GM21825 (cell line): ENCODE data around the gene CEACAM20.
"Not testable (repeated sequence)": the region's sequence is repeated elsewhere in the genome, so short reads cannot be mapped to it uniquely, and the experiment has no call there.

Source experiments
- ATAC-seq: cut with Tn5 transposase; IDR thresholded peaks from one replicate; pipeline ENCODE4 v1.9.1; 2021; ENCODE audit warnings: mild to moderate bottlenecking, moderate library complexity; ENCODE audit not compliant: unreplicated experiment

CEACAM20 gene

DNA sequence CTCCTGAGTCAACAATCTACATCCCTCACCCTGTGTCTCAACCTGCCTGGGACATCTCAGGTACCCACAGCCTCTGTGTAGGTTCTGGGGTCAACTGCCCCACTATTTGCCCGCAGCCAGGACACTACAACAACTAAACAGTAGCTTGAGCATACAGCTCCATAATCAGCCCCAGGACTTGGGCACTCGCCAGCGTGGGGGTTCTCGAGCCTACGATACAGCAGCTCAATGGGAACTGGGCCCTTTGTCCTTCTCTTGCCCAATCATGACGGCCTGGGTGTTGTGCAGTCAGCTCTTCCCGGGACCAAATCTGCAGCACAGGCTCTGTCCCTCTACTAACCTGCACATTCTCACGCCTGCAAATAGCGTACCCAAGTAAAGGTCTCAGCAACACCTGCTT is 30.5 kb downstream of the CEACAM20 start:
- ATAC-seq, result no peak

DNA sequence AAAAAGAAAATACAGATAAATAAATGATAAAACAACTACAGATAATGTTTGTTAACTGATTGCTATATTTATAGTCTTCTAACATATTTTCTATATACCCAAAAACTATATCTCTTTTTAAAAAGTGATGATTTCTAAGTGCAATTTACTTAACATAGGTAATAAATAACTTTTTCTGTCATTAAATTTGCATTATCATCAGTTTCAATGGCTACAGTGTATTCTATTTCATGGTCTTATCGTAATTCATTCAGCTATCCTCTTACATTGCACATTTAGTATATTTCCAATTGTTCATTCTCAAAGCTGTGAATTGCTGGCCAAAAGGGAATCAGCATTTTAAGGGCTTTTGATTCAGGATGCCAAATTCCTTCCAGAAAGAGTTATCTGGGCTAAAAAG is 32.8 kb downstream of the CEACAM20 start:
- no peak for ATAC-seq

GRCh38 chr19:44476559-44477408 is 52.7 kb downstream of the CEACAM20 start:
- ATAC-seq, result no peak

DNA sequence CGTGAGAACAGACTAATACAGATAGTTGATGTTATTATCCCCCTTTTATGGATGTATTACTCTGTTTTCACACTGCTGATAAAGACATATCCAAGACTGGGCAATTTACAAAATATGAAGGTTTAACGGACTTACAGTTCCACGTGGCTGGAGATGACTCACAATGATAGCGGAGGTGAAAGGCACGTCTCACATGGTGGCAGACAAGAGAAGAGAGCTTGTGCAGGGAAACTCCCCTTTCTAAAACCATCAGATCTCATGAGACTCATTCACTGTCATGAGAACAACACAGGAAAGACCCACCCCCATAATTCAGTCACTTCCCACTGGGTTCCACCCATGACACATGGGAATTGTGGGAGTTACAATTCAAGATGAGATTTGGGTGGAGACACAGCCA is 60.7 kb downstream of the CEACAM20 start:
- ATAC-seq, result not testable (repeated sequence)

DNA sequence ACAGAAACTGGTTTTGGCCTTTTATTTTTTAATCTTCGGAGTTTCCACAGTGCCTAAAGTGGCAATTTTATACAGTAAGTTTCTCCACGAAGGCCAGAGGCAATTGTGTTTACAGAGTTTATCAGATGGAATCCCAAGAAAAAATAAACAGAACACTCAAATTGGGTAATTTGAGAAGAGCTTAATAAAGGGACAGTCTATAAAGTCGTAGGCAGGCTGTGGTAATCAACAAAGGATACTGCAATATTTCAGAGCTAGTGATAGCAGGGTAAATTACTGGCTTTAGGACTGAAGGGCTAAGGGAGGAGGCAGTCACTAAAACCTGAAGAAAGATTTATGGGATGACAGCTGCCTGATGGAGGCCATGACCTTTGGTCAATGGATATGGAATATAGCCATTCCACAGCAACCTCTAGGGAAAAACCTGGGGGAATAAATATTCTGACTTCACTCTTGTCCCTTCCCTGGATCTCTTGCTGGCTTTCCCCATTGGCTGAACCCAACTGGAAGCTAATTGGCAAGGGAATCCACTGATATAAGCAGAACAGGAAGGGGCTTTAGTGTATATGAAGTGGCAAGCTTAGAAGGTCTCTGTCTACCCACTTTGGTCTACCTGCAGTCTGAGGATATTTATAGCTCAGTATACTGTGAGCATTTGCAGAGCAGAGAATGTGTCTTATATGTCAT is 66.7 kb downstream of the CEACAM20 start:
- ATAC-seq, result not testable (repeated sequence)
